Measurements from ENCODE around the gene GCLC. TPM values are rescaled to one million over a fixed set of nuclear protein-coding genes. Genes with fewer than 3 reads are reported as not detected.
"Not testable (repeated sequence)": the region's sequence is repeated elsewhere in the genome, so short reads cannot be mapped to it uniquely, and the experiment has no call there.

The GCLC gene
- 59.9 and 62.6 TPM in 2 replicates for total RNA-seq (2014; rRNA removed; shearing (Covaris generic))
- polyA plus RNA-seq (2014; cell fraction: nucleus; rRNA removed), result 50.4 and 73.8 TPM in 2 replicates

DNA sequence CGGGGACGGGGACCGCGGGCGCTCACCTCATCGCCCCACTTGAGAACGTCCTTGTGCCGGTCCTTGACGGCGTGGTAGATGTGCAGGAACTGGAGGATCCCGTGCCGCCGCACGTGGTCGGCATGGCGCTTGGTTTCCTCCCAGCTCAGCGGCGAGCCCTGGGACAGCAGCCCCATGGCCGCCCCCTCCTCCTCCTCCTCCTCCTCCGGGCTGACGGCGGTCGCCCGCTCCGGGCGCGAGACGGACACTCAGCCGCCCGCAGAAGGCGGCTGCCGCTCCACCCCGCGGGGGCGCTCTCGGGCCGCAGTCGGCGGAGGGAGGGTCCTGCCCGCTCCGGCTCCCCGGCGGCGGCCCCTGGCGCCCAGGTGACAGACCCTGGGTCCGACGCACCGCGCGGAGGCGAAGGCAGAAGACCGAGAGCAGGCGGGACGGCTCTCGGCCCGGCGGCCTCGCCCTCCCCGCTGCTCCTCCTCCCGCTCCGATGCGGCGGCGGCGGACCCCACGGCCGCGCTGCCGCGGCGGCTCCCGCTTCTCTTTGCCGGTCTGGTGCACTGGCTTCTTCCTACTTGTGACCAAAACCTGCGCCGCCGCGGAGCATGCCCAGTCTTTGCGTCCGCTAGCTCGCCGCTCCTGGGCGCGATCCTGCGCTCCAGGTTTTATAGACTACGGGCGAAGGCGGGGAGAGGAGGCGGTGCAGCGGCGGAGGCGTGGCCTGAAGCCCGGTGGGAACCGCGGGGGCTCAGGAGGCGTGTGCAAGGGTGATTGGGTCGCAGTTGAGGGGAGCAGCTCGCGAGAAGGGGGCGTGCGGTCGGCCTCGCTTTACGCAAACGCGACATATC is at the start of gene GCLC:
TSS of gene GCLC (minus strand) at position 632 of the 839 bp plus-strand sequence. CDS start at position 176, 456 bp downstream.
- DNase-seq (ENCODE audit: extremely low read depth, low read depth), result peak; percentile 92

DNA sequence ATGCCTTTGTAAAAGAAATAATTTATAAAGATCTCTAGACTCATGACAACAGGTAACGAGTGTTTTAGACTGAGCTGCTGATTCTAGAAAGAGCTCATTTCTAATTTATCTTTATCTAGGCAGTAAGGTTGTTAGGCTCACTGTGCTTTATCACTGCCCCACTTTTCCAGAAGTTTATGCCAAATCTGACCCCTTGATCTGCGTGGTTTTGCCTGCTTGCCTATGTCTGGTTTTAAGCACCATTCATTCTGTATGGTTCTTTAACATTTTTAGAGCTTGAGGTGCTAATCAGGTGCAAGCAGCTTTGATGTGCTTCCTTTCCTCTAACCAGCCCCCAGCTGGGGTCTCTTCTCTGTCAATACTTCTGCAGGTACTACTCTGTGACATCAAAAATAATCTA is 49.7 kb upstream of the GCLC start:
- no peak for DNase-seq (ENCODE audit: extremely low read depth, low read depth)

DNA sequence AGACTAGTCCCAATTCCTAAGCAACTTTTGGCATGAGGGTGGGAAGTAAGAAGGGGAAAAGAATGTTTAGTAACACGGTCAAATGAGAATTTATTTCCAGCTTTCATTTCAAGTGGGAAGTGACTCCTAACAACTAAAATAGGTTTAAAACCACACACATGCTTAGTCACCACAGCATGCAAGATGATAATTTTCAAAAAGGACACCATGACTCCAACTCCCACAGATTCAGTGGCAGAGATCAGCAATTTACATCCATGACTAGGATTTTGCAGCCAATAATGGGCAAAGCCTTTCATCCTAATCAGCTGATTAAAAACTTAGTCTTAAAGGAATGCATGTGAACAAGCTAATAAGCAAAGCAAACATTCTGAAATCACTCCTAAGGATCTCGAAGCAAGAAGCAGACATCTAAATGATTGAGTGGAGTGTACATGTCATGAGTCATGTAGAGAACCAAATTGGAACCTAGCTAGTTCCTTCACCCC is 48.1 kb upstream of the GCLC start:
- DNase-seq (ENCODE audit: extremely low read depth, low read depth), result no peak

DNA sequence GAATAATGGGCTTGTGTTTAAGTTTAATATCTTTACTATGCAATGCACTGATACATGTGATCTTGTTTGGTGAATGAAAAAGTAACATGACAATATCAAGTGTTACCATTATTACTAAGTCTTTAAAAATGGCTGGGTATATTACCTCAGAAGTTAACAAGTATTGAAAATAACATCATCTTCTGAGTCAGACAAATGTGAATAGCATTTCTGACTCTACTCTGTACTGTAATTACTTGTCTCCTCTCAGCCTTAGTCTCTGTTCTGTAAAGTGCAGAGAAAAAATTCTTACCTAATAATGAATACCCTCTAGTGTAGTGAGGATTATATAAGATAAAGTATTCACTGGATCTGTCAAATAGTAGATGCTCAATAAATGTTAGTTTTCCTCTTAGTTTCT is 47.0 kb upstream of the GCLC start:
- DNase-seq (ENCODE audit: extremely low read depth, low read depth), result no peak

DNA sequence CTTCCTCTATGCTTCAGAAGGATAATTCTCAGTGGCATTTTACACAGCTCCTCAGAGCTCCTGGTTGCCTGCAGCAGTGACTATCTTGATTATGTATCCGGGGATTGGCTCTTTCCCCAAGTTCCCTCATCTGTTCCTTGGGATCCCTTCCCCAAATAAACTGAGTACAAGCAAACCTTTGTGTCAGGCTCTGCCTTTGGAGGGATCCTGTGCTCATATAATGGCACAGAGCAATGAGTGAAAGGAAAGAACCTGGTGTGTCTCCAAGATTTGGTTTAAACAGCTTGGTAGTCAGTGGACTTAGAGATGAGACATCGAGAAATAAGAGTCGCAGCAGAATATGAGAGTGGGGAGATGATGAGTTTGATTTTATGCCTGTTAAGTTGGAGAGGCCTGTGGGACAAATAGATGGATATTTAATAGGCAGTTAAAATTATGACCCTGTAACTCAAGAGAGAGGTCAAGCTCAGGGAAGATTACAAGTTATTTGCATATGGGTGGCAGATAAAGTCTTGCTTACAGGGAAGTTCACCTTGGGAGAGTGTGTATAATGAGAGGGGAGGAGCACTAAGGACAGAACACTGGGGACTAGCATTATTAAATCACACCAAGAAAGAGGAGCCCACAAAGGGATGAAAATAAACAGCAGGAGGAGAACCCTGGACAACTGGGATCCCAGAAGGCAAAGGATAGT is 44.1 kb upstream of the GCLC start:
- no peak for DNase-seq (ENCODE audit: extremely low read depth, low read depth)

DNA sequence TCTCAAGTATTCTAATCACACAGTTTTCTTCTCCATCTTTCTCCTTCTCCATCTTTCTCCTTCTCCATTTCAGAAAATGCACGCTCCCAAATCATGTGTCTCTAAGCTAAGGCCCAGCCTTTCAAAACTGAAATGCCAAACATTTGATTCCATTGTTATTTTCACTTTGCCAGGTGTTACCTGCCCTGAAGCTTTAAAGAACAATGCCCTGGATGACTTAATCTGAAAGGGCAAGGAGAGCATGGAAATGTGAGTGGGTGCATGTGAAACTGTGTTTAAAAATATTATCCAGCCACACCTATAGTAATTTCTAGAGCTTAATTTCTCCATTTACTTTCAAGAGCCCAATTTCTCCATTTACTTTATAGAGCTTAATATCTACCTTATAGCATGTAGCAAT is 42.4 kb upstream of the GCLC start:
- DNase-seq (ENCODE audit: extremely low read depth, low read depth), result no peak

DNA sequence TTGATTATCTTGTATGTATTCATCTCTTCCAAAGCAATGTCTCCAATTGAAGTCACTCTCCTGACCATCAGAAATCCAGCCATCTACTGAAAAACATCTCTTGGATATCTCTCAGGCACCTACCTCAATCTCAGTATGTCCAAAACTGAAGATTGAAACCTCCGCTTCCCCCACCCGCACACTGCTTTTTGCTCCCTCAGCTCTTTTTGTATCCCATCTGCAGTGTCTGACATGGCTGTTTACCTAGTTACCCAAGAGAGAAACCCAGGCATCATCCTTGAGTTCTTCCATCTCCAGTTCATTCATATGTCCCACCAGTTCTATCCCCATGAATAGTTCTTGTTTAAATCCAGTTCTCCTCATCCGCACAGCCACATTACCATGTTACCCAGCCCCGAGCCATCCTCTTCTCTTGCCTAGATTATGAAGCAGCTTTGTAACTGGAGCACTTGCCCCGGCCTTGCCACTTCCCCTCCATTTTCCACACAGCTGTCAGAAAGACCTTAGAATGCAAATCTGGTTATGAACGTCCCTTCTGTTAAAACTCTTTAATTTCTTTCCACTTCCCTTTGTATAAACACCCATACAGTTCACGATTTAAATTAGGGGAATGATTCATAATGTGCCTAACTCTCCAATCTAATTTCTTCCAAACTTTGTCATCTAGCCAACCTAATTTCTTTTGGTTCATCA is 40.5 kb upstream of the GCLC start:
- no peak for DNase-seq (ENCODE audit: extremely low read depth, low read depth)

DNA sequence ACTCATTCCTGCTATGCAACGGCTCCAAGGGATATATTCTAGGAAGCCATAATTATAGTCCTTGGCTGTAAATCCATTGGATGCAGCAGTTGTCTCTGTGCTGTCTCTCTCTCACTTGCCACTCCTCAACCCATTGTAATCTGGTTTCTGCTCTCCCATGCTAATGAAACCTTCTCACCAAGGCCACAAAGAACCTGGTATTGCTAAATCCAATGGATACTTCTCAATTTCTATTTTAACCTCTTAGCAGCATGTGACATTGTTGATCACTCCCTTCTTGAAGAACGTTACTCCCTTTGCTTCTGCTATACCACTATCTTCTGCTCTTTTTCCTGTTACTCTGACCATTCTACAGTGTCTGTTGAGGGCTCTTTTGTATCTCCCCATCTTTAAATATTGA is 39.8 kb upstream of the GCLC start:
- no peak for DNase-seq (ENCODE audit: extremely low read depth, low read depth)

DNA sequence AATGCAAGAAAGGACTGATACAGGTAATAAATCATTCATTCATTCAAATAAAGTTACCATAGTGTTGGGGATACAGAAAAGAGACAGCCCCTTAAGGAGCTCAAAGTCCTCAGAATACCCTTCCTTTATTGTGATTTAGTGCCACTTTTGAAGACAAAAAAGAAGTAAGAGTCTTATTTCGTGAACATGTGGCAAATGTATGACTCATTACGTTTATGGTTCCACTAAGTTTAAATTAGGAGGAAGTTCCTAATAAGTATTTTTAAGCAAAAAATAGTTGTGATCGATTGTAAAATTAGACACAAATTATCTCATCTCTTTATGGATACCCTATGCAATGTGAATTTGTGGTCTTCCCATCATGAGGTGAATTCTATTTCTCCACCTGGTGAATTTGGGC is 38.5 kb upstream of the GCLC start:
- DNase-seq (ENCODE audit: extremely low read depth, low read depth), result no peak

DNA sequence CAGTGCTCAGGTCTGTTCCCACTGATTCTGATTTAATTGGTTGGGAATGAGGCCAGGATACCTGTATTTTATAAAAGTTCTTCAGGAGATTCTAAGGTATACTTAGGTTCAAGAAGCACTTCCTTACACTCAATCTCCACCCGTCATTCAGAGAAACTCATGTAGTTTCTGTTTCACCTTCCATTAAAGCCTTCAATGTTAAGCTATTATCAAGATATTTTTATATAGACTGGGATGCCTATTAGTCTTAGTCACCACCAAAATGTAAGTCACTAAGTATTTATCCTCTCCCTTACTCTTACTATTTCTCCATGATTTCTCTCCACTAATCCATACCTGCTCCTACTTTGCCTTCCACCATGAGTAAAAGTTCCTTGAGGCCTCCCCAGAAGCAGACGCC is 38.1 kb upstream of the GCLC start:
- no peak for DNase-seq (ENCODE audit: extremely low read depth, low read depth)

DNA sequence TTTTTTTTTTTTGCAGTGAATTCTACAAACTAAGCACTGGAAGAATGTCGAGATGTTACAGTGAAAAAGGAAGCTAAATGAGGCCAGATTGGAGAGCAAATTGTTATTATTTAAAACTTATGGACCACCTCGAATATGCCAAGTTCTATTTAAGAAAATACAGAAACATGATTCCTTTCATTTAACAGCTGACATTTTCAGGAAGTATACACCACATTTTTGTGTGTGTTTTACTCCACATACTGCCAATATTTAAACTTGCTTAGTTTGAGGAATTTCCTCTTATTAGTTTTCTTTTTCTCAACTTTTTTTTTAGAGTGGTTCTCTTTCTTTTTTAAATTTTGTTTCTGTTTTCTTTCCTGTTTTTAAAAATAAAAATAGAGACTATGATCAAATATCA is 37.0 kb upstream of the GCLC start:
- DNase-seq (ENCODE audit: extremely low read depth, low read depth), result no peak

DNA sequence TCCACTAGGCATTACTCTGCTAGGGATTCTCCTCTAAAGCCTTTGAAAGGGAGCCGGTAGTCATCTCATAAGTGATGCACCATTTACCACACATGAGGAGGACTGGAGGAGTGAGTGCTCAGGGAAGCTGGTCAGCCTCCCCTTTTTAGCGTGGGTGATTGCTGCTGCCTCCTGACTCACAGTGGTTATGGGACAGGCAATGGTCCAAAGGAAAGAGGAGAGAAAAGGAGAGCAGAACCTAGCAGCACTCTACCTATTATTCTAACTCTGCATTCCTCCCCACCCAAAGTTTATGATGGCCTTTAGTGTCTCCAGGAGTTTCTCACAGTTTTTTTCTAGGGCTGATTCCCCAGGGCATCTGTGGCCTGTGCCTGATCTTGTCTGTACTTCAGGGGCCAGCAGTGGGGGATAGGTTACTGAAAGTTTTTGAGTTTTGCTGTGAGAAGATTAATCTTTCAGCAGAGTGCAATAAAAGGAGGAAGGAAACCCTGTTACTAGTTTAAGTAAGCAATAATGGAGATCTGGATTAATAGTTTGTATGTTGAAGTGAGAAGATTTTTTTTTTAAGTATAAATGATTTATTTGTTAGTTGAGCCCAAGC is 36.4 kb upstream of the GCLC start:
- DNase-seq (ENCODE audit: extremely low read depth, low read depth), result no peak

DNA sequence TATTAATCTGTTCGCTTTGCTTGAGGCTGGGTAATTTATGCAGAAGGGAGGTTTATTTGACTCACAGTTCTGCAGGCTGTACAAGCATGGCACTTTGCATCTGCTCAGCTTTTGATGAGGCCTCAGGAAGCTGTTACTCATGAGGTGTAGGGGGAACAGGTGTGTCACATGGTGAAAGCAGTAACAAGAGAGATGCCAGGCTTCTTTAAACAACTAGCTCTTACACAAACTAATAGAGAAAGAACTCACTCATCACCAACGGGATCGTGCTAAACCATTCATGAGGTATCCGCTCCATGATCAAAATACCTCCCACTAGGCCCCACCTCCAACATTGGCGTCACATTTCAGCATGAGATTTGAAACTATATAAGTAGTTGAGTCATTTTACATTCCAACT is 34.4 kb upstream of the GCLC start:
- DNase-seq (ENCODE audit: extremely low read depth, low read depth), result no peak

DNA sequence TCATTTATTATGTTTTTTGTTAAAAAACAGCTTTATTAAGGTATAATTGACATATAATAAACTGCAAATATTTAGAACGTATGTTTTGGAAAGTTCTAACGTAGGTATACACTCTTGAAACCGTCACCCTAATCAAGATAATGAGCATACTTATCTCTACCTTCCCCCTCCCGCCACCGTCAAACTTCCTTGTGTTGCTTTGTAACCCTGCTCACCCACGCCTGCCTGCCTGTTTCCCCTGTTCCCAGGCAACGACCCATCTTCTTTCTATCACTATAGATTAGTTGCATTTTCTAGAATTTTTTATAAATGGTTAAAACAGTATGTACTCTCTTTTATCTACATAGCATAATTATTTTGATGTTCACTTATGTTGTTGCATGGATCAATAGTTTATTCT is 33.5 kb upstream of the GCLC start:
- DNase-seq (ENCODE audit: extremely low read depth, low read depth), result no peak

DNA sequence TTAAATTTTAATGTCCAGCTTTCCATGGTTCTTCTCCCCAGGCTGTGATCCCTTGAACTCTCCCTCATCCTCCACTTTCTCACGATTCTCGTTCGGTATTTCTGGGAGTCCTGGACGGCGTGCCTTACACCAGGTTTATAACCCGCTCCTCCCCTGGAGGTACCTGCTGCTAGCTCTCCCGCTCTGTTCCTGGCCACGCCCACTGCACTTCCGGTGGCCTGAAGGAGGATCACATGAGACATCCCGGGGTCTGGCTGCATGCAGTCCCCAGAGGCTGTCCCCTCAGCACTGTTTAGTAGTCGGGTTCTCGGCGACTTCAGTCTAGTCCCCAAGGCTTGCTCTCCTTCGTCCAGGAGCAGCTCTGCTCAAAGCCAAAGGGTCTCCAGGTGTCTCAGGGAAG is 28.4 kb upstream of the GCLC start:
- DNase-seq (ENCODE audit: extremely low read depth, low read depth), result no peak

DNA sequence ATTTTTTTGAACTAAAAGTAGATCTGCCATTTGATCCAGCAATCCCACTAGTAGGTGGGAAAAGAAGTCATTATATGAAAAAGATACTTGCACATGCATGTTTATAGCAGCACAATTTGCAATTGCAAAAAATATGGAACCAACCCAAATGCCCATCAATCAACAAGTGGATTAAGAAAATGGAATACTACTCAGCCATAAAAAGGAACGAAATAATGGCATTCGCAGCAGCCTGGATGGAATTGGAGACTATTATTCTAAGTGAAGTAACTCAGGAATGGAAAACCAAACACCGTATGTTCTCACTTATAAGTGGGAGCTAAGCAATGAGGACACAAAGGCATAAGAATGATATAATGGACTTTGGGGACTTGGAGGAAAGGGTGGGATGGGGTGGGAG is 27.5 kb upstream of the GCLC start:
- DNase-seq (ENCODE audit: extremely low read depth, low read depth), result not testable (repeated sequence)

DNA sequence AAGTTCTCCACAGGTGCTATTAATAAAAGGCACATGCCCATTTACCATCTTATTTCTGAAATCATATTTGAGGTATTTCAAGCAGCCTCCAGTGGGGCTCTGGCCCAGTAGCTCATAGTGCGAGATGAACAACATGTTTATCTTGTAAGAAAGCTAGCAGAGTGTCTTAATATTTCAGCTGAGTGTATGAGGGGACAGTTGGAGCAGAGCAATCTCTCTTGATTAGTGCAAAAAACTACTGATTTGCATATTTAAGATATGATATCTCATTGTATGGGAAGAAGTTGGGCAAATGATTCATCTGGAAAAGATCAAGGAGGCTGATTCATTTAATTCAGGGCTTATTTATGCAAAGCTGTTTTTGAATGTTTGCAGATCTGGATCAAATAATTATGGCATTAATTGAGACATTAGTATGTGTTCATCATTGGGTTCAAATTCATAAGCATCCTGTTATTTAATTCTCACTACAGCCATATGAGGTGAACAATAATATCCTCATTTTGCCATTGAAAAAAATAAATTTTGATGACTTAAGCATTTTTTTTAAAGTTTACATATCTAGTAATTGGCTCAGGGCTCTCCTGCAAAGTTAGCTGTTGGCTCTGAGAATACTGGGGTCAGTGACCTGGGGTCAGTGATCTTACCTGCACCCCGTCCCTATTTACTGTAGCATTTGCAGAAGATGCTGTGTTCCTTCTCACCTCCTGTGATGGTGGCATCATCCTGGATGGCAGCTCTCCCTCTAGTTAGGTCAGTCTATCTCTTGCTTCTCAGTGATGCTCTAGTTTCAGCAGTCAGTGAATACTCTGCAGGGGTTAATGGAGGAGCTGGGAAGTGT is 24.1 kb upstream of the GCLC start:
- no peak for DNase-seq (ENCODE audit: extremely low read depth, low read depth)

DNA sequence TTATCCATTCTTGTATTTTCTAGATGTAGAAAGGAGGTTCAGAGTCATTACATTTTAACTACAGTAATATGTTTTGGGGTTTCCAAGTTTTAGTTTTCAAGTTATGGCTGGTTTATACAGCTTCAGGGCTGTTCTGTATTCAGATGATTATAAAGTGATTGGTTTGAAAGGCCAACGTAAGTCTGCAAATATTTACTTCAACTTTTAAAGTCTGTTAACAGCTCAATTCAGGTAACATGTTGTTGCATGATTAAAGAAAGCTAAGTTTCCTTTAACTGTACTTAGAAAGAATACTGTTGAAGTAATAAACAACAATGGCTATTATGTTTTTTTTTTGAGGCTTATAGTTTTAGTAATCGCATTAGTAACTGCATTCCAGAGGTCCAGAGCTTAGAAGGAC is 22.8 kb upstream of the GCLC start:
- no peak for DNase-seq (ENCODE audit: extremely low read depth, low read depth)

DNA sequence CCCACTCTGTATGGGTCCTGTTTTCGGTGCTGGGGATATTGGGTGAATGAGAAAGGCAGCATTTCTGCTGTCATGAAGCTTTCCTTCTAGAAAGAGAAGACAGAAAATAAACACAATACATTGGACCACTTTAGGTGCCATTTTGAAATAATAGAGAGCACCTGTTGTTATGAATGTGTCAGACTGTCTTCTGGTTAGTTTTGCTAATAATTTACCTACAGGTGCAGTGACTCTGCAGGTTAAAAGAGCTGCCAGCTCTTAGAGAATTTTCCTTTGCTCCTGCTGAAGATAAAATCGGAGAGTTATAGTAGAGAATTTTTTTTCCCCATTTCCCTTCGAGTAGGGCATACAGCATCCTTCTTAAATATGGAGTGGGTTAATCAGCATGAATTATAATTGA is 21.9 kb upstream of the GCLC start:
- no peak for DNase-seq (ENCODE audit: extremely low read depth, low read depth)

DNA sequence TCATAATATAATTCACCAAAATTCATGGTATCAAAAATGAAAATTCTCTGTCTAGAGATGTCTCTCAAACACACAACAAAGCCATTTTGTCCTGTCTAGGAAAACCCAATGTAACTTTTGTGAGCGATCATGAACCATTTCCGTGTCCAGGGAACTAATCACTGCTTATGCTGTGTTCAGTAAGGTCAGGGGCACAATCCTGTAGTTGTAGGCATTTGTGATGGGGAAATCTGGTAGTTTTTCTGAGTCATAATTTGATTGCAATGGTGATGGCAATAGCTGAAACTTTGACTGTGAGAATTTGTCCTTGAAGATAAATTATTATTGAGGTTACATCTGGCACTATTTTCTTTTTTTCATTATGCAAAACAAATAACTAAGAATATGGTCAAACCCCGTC is 21.0 kb upstream of the GCLC start:
- no peak for DNase-seq (ENCODE audit: extremely low read depth, low read depth)
